H1 (cell line): Measurements from ENCODE around the gene LAMB1. TPM values are rescaled to one million over a fixed set of nuclear protein-coding genes. Genes with fewer than 3 reads are reported as not detected.

Experiments used
- EZH2 ChIP-seq: fragments of 200-600 bp; sonication (generic); IDR thresholded peaks from 2 replicates; pipeline ENCODE4 v1.7.1; 2012; ENCODE audit warnings: low read depth, mild to moderate bottlenecking, moderate library complexity, low read length, inconsistent platforms; ENCODE audit not compliant: severe bottlenecking
- HDAC6 ChIP-seq: IDR thresholded peaks from one replicate; pipeline ENCODE4 v1.7.1; 2012; ENCODE audit warnings: low read depth, mild to moderate bottlenecking, inconsistent platforms, low read length, moderate library complexity
- POLR2A ChIP-seq, 2 experiments: IDR thresholded peaks; 1 replicate in 1 of 2; 2 replicates in 1 of 2; pipeline ENCODE4 v1.6.1; 2011; ENCODE audit warnings: low read depth in 2 of 2, low read length in 2 of 2, mild to moderate bottlenecking in 2 of 2; ENCODE audit errors: control extremely low read depth in 1 of 2
- POU5F1 ChIP-seq: IDR thresholded peaks from 2 replicates; pipeline ENCODE4 v1.6.1; 2011; ENCODE audit warnings: low read depth, mild to moderate bottlenecking, low read length, moderate library complexity
- polyA plus RNA-seq, 7 experiments: library from polyadenylated mRNA; depleted of rRNA in 3 of 7; stranded (reverse) in 5 of 7; unstranded in 2 of 7; fragments of >200 nt in 5 of 7; fragments of 200-250 nt in 2 of 7; gene quantifications; 1 replicate in 5 of 7; 2 replicates in 1 of 7; 4 replicates in 1 of 7; pipeline versions ENCODE4 v1.2.1 to v1.2.3, GENCODE V29; 2011 to 2013; ENCODE audit warnings: missing spikeins in 2 of 7, mixed read lengths in 2 of 7
- total RNA-seq: library from RNA; stranded (reverse); fragmentation: NEBNext Ultra II Directional; extraction: Animal tissue kit (Norgen Biotek cat#: 25700); gene quantifications from 2 replicates; pipeline ENCODE4 v1.2.1, GENCODE V29; 2021

Gene LAMB1
- total and polyA plus RNA-seq, 2 of the 8 experiments (the other 6 are each of a cell fraction or from before 2014, with no cell fraction given), result 31.9 to 38.5 TPM

- no peak for TF ChIP-seq HDAC6
- TF ChIP-seq EZH2, result no peak
- TF ChIP-seq POLR2A (IDR thresholded peaks at IDR 0.05; ENCODE audit: control extremely low read depth in 1 of 2, low read depth in 2 of 2, low read length in 2 of 2), result no peak
- no peak for TF ChIP-seq POU5F1
Measured at GRCh38 chr7:107968449-107968848, 34.5 kb downstream of the LAMB1 start (continued).
